ENCODE measurements around the gene ROCK2.

Gene ROCK2

GRCh38 chr2:11307764-11308415 lies 36.5 kb downstream of the ROCK2 start:
- TF ChIP-seq CTCF (conservative IDR thresholded peaks at IDR 0.05; ENCODE audit: low read depth) = no peak
- no peak overlapping the region for H3K27ac ChIP-seq
- ChIA-PET CTCF (no interaction called here), POLR2A (ENCODE audit: low non-redundant PET) (no interaction called here)
- DNase-seq (ENCODE audit: low spot score) = no peak

GRCh38 chr2:11305958-11306357 lies 38.5 kb downstream of the ROCK2 start:
- no peak for TF ChIP-seq CTCF (conservative IDR thresholded peaks at IDR 0.05; ENCODE audit: low read depth)
- ChIA-PET POLR2A (ENCODE audit: low non-redundant PET) (no interaction called here), CTCF (interaction anchor here (0.6 kb wide), 2 partner anchors 79 to 122 kb away, joined by 3 to 4 read pairs; no protein-coding TSS in a partner anchor)
- DNase-seq (ENCODE audit: low spot score) = no peak
- no peak overlapping the region for H3K27ac ChIP-seq

GRCh38 chr2:11305338-11305737 lies 39.1 kb downstream of the ROCK2 start:
- H3K27ac ChIP-seq = no peak overlapping the region
- DNase-seq (ENCODE audit: low spot score) = no peak
- ChIA-PET POLR2A (ENCODE audit: low non-redundant PET) (no interaction called here), CTCF (no interaction called here)
- no peak for TF ChIP-seq CTCF (conservative IDR thresholded peaks at IDR 0.05; ENCODE audit: low read depth)

GRCh38 chr2:11304476-11304875 lies 40.0 kb downstream of the ROCK2 start:
- ChIA-PET POLR2A (ENCODE audit: low non-redundant PET) (no interaction called here), CTCF (no interaction called here)
- no peak overlapping the region for H3K27ac ChIP-seq
- DNase-seq (ENCODE audit: low spot score) = no peak
- no peak for TF ChIP-seq CTCF (conservative IDR thresholded peaks at IDR 0.05; ENCODE audit: low read depth)

- no peak overlapping the region for H3K27ac ChIP-seq
- no peak for DNase-seq (ENCODE audit: low spot score)
- ChIA-PET CTCF (interaction anchor here (0.7 kb wide), 1 partner anchor 82 kb away, joined by 3 read pairs; no protein-coding TSS in a partner anchor), POLR2A (ENCODE audit: low non-redundant PET) (no interaction called here)
- TF ChIP-seq CTCF (conservative IDR thresholded peaks at IDR 0.05; ENCODE audit: low read depth) = no peak
These were observed 41.0 kb downstream of the ROCK2 start for GRCh38 chr2:11303290-11304013.

GRCh38 chr2:11299439-11299838 lies 45.0 kb downstream of the ROCK2 start:
- POLR2A ChIA-PET (ENCODE audit: low non-redundant PET) = no interaction called here
- no peak for DNase-seq (ENCODE audit: low spot score)
- TF ChIP-seq CTCF (conservative IDR thresholded peaks at IDR 0.05; ENCODE audit: low read depth) = no peak
- CTCF ChIA-PET = no interaction called here
- H3K27ac ChIP-seq = no peak overlapping the region
